Osteocyte (in vitro differentiated cells): ENCODE measurements around the gene RNASE7. TPM values are rescaled to one million over a fixed set of nuclear protein-coding genes. Genes with fewer than 3 reads are reported as not detected.

Experiments used
- DNase-seq: peaks from one replicate; pipeline ENCODE4 v3.0.0; 2021; ENCODE audit warnings: mixed read lengths; ENCODE audit not compliant: unreplicated experiment; ENCODE audit errors: extremely low spot score
- H3K27ac Mint-ChIP-seq: one replicate; pipeline ENCODE4 v1.8.0; 2021; ENCODE audit warnings: mild to moderate bottlenecking, mixed read lengths; ENCODE audit not compliant: unreplicated experiment
- H3K27me3 Mint-ChIP-seq: one replicate; pipeline ENCODE4 v1.8.0; 2021; ENCODE audit warnings: mixed read lengths; ENCODE audit not compliant: unreplicated experiment
- H3K36me3 Mint-ChIP-seq: one replicate; pipeline ENCODE4 v1.8.0; 2021; ENCODE audit warnings: mixed read lengths; ENCODE audit not compliant: unreplicated experiment
- H3K4me1 Mint-ChIP-seq: one replicate; pipeline ENCODE4 v1.8.0; 2021; ENCODE audit warnings: mixed read lengths; ENCODE audit not compliant: unreplicated experiment
- H3K4me3 Mint-ChIP-seq: one replicate; pipeline ENCODE4 v1.8.0; 2021; ENCODE audit warnings: mild to moderate bottlenecking, moderate library complexity, mixed read lengths; ENCODE audit not compliant: unreplicated experiment
- H3K9me3 Mint-ChIP-seq: one replicate; pipeline ENCODE4 v1.8.0; 2021; ENCODE audit warnings: mixed read lengths; ENCODE audit not compliant: unreplicated experiment
- total RNA-seq: library from RNA; stranded (reverse); gene quantifications from 2 replicates; pipeline ENCODE4 v1.2.1, GENCODE V29; 2021
- TF ChIP-seq, protein P1 (sequence below): fragments of 200-600 bp; sonication (generic); IDR thresholded peaks from 2 replicates; pipeline ENCODE4 v1.5.0; 2021; ENCODE audit warnings: antibody characterized with exemption, mild to moderate bottlenecking, moderate library complexity

Gene RNASE7
- total RNA-seq, 1 donor from 2014 or later: not detected

DNA sequence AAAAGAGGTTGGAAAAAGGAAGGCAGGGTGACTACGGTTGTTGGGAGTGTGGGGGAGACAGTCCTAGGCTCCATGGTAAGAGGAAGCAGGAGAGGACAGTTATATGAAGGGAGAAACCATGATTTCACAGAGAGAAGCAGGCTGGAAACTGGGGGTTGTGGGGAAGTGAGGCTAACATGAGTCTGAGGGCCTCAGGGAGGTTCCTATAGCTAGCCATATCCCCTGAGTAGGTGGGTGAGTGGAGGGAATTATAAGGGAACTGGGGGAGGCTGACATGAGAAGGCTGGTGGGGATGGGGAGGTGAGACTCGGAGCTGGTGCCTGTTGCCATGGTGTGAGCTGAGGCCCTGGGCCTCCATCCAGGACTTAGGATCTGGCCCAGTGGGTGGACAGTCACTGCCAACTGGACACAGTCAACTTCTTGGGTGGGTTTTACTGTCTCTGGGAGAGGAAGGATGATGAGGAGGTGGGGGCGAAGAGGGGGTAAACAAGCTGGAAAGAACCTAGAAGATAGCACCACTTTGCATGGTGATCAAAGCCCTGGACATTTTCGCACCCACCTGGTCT is 8.9 kb upstream of the RNASE7 start:
- H3K27ac Mint-ChIP-seq: no peak overlapping the region
- H3K9me3 Mint-ChIP-seq: no peaks in the 10 kb centered on the region
- DNase-seq: no peak
- H3K27me3 Mint-ChIP-seq: peaks cover 52% of the 10 kb centered on the region
- TF ChIP-seq, protein P1, sequence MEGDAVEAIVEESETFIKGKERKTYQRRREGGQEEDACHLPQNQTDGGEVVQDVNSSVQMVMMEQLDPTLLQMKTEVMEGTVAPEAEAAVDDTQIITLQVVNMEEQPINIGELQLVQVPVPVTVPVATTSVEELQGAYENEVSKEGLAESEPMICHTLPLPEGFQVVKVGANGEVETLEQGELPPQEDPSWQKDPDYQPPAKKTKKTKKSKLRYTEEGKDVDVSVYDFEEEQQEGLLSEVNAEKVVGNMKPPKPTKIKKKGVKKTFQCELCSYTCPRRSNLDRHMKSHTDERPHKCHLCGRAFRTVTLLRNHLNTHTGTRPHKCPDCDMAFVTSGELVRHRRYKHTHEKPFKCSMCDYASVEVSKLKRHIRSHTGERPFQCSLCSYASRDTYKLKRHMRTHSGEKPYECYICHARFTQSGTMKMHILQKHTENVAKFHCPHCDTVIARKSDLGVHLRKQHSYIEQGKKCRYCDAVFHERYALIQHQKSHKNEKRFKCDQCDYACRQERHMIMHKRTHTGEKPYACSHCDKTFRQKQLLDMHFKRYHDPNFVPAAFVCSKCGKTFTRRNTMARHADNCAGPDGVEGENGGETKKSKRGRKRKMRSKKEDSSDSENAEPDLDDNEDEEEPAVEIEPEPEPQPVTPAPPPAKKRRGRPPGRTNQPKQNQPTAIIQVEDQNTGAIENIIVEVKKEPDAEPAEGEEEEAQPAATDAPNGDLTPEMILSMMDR: no peak
- H3K36me3 Mint-ChIP-seq: no peaks in the 10 kb centered on the region
- H3K4me1 Mint-ChIP-seq: peaks cover under 1% of the 10 kb centered on the region
- no peak overlapping the region for H3K4me3 Mint-ChIP-seq

DNA sequence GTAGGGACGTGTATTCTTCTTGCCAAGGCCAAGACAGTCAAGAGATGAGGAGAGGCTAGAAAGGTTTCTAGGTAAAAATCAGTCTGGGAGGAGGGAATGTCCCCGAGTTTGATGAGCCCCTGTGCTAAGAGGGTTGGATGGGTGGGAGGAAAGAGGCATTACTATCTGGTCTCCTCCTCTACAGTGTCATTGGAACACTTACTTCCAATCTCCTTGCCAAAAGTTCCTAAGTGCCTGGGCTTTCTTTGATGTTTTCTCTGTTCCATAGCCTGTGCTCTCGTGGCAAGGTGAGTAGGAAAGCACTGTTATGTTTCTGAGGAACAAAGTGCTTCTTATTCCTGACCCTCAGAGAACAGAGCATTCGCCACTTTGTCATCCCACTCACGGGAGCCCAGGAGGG is 7.5 kb upstream of the RNASE7 start, which contains the start of gene RNASE13:
Gene RNASE13, minus strand, starts transcription at position 101 of the 400 bp plus-strand sequence. CDS start 519 bp downstream, outside the sequence.
- Mint-ChIP-seq H3K36me3 (no peaks in the 10 kb centered on the region), H3K27me3 (peaks cover 56% of the 10 kb centered on the region), H3K4me3 (no peak within 1 kb of the TSS), H3K27ac (no peak within 1 kb of the TSS), H3K4me1 (peaks cover 9% of the 10 kb centered on the region), H3K9me3 (no peaks in the 10 kb centered on the region)
- TF ChIP-seq, protein P1: no peak
- no peak for DNase-seq

DNA sequence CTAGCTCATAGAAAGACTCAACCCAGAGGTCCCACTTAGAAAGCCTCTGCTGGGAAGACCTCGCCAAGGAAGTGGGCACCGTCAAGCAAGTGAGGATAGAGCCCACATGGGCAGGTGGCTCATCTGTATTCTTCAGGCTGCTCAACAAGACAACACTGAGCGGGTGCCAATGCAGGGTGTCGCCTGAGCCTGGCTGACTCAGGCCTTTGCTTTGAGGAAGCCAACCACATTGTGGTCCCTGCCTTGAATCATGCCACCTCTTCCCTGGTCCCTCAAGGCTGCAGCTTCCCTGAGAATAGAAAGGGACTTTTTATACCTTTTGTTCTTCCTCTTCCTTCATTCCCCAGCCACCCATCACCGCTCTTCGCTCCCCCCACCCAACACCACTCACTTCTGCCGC is 5.4 kb upstream of the RNASE7 start:
- H3K4me1 Mint-ChIP-seq: peaks cover 13% of the 10 kb centered on the region
- H3K4me3 Mint-ChIP-seq: no peak overlapping the region
- TF ChIP-seq, protein P1: no peak
- H3K9me3 Mint-ChIP-seq: no peaks in the 10 kb centered on the region
- peaks cover 47% of the 10 kb centered on the region for H3K27me3 Mint-ChIP-seq
- no peaks in the 10 kb centered on the region for H3K36me3 Mint-ChIP-seq
- no peak for DNase-seq
- no peak overlapping the region for H3K27ac Mint-ChIP-seq

DNA sequence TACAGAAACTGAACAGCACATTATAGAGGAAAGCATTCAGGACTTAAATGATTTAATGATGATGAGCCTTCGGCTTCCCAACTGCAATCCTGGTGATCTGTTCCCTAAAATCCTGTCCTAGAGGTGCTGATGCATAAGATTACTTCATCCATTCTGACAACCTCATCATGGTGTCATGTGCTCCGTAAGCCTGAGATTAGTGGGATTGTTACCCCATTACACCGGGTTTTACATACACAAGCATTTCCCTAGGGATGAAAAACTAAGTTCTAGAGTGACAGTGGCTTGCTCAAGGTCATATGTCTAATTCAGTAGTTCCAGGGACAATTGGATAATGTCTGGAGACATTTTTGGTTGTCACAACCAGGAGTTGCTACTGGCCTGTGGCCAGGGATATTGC is 5.0 kb upstream of the RNASE7 start:
- H3K27ac Mint-ChIP-seq: no peak overlapping the region
- no peaks in the 10 kb centered on the region for H3K36me3 Mint-ChIP-seq
- H3K4me3 Mint-ChIP-seq: no peak overlapping the region
- TF ChIP-seq, protein P1: no peak
- DNase-seq: no peak
- peaks cover 15% of the 10 kb centered on the region for H3K4me1 Mint-ChIP-seq
- no peaks in the 10 kb centered on the region for H3K9me3 Mint-ChIP-seq
- H3K27me3 Mint-ChIP-seq: peaks cover 43% of the 10 kb centered on the region

DNA sequence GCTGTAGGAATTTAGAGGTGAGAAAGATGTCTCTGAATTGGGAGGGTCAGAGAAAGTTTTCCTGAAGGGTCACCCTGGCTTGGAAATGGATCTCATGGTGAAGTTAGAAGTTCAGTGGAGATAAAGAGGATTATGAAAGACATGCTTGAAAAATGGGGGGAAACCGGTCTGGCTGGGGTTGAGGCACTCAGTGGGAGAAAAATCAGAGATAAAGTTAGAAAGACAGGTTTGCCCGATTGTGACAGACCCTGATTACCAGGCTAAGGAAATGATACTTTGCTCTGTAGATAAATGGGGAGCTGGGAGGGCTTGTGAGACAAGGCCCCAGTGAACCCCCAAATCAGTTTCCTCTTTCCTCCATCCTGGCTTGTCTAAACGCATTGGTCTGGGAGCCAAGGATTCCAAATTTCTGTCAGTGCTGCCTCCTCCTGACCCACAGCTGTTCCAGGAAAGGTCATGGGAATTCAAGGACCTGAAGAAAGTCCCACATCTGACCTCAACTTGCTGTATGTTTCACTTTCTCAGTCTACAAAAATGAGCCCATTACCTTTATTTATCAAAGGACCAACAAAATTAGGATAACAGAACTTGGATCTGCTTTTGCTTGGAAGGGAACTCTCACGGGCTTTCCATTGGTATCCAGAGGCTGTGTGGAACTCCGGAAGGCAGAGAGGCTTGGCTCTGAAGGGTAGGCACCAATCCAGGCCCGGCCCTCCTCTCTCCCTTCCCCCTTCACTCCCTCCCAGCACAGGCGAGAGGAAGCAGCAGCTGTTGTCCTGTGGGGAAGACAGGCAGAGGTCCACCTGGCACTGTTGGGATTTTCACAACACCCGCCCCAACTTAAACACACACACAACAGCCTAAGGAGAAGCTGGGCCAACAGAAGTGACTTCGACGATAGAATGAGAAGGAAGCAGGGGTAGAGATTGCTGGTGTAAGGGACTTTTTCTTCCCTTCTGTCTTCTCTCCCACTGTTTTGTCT is 3.4 kb upstream of the RNASE7 start:
- Mint-ChIP-seq H3K9me3 (no peaks in the 10 kb centered on the region), H3K27me3 (peaks cover 32% of the 10 kb centered on the region), H3K4me1 (peaks cover 31% of the 10 kb centered on the region), H3K36me3 (no peaks in the 10 kb centered on the region), H3K27ac (peak overlapping the region; percentile 28), H3K4me3 (no peak overlapping the region)
- no peak for DNase-seq
- TF ChIP-seq, protein P1: no peak
